Activated CD4-positive, CD25-positive, alpha-beta regulatory T cell treated with anti-CD3 and anti-CD28 coated beads, Interleukin-2, amount 50 U/mL, for 72 hours (primary cell): Measurements from ENCODE around the gene NMUR1.

Source experiments
- DNase-seq: peaks from one replicate; pipeline ENCODE4 v3.0.0; 2021

Gene NMUR1

GRCh38 chr2:231524477-231525247 lies 5.6 kb downstream of the NMUR1 start:
- no peak for DNase-seq

GRCh38 chr2:231523451-231524285 lies 6.6 kb downstream of the NMUR1 start:
- no peak for DNase-seq

GRCh38 chr2:231522418-231523180 lies 7.6 kb downstream of the NMUR1 start:
- DNase-seq = no peak

- DNase-seq = no peak
Measured at GRCh38 chr2:231521443-231521842, 8.8 kb downstream of the NMUR1 start.

GRCh38 chr2:231519975-231520555 lies 10.2 kb downstream of the NMUR1 start:
- DNase-seq = no peak

- no peak for DNase-seq
Measured at GRCh38 chr2:231518771-231519170, 11.5 kb downstream of the NMUR1 start.

- DNase-seq = no peak
Measured at GRCh38 chr2:231515603-231516002, 14.6 kb downstream of the NMUR1 start.

- no peak for DNase-seq
Measured at GRCh38 chr2:231514951-231515297, 15.3 kb downstream of the NMUR1 start.

- peak; percentile 97 for DNase-seq
Measured at GRCh38 chr2:231514225-231514950, 15.9 kb downstream of the NMUR1 start.

GRCh38 chr2:231513746-231514224 lies 16.5 kb downstream of the NMUR1 start:
- DNase-seq = no peak

GRCh38 chr2:231512222-231512621 lies 18.0 kb downstream of the NMUR1 start:
- DNase-seq = no peak

GRCh38 chr2:231503766-231504165 lies 26.5 kb downstream of the NMUR1 start:
- DNase-seq = no peak

- DNase-seq = no peak
Measured at GRCh38 chr2:231502596-231502995, 27.6 kb downstream of the NMUR1 start.

- no peak for DNase-seq
Measured at GRCh38 chr2:231497651-231498050, 32.6 kb downstream of the NMUR1 start.

GRCh38 chr2:231494669-231495068 lies 35.6 kb downstream of the NMUR1 start:
- no peak for DNase-seq

GRCh38 chr2:231490801-231491200 lies 39.4 kb downstream of the NMUR1 start:
- no peak for DNase-seq

GRCh38 chr2:231489990-231490389 lies 40.3 kb downstream of the NMUR1 start:
- no peak for DNase-seq

GRCh38 chr2:231488331-231488730 lies 41.9 kb downstream of the NMUR1 start:
- no peak for DNase-seq

GRCh38 chr2:231486851-231487596 lies 43.2 kb downstream of the NMUR1 start:
- no peak for DNase-seq

GRCh38 chr2:231483398-231484329 lies 46.6 kb downstream of the NMUR1 start:
- DNase-seq = peak; percentile 51
